ENCODE data around the gene IFITM10.

Gene IFITM10

GRCh38 chr11:1785749-1786413 lies 35.5 kb upstream of the IFITM10 start:
- TF ChIP-seq CTCF (conservative IDR thresholded peaks at IDR 0.05) (no peak), ZFX (IDR thresholded peaks at IDR 0.05) (no peak)
- H3K27ac ChIP-seq = no peak overlapping the region

- H3K27ac ChIP-seq = no peak overlapping the region
- TF ChIP-seq CTCF (conservative IDR thresholded peaks at IDR 0.05) = no peak
- no peak for TF ChIP-seq ZFX (IDR thresholded peaks at IDR 0.05)
These were observed 34.6 kb upstream of the IFITM10 start for GRCh38 chr11:1784761-1785650.

- TF ChIP-seq ZFX (IDR thresholded peaks at IDR 0.05) = no peak
- no peak for TF ChIP-seq CTCF (conservative IDR thresholded peaks at IDR 0.05)
These were observed 33.5 kb upstream of the IFITM10 start for GRCh38 chr11:1783725-1784529.

GRCh38 chr11:1782831-1783724 lies 32.7 kb upstream of the IFITM10 start:
- TF ChIP-seq ZFX (IDR thresholded peaks at IDR 0.05) (no peak), CTCF (conservative IDR thresholded peaks at IDR 0.05) (no peak)
- no peak overlapping the region for H3K27ac ChIP-seq

More at GRCh38 chr11:1783725-1784529, 33.5 kb upstream of the IFITM10 start:
- no peak overlapping the region for H3K27ac ChIP-seq

- TF ChIP-seq CTCF (conservative IDR thresholded peaks at IDR 0.05) (no peak), ZFX (IDR thresholded peaks at IDR 0.05) (no peak)
- H3K27ac ChIP-seq = no peak overlapping the region
These were observed 31.7 kb upstream of the IFITM10 start for GRCh38 chr11:1782031-1782590.

- H3K27ac ChIP-seq = no peak overlapping the region
- TF ChIP-seq ZFX (IDR thresholded peaks at IDR 0.05) (no peak), CTCF (conservative IDR thresholded peaks at IDR 0.05) (no peak)
These were observed 31.2 kb upstream of the IFITM10 start for GRCh38 chr11:1781593-1781975.
